Measurements from ENCODE around the gene MAN2B1.

MAN2B1 gene

GRCh38 chr19:12649941-12650340, 16.6 kb downstream of the MAN2B1 start:
- no peaks in the 10 kb centered on the region for H3K27me3 ChIP-seq (replicated peaks; ENCODE audit: insufficient read depth, low read length)
- no peaks in the 10 kb centered on the region for H3K9me3 ChIP-seq (replicated peaks; ENCODE audit: insufficient read depth, low read length)
- no peak overlapping the region for H3K4me2 ChIP-seq (ENCODE audit: low read depth, low read length)
- no peak overlapping the region for H3K4me3 ChIP-seq (ENCODE audit: low read length)
- no peaks in the 10 kb centered on the region for H3K36me3 ChIP-seq (replicated peaks; ENCODE audit: insufficient read depth, low read length)
- no peak for TF ChIP-seq EZH2 (optimal IDR thresholded peaks at IDR 0.05; ENCODE audit: low read depth, low read length)
- no peak for TF ChIP-seq CTCF (IDR thresholded peaks at IDR 0.05; ENCODE audit: low read length)
- no peak for TF ChIP-seq EZH2phosphoT487 (IDR thresholded peaks at IDR 0.05; ENCODE audit: low read length)
- H3K9me2 ChIP-seq (replicated peaks; ENCODE audit: insufficient read depth, low read length): no peaks in the 10 kb centered on the region
- no peaks in the 10 kb centered on the region for H3K4me1 ChIP-seq (ENCODE audit: low read length)
- no peaks in the 10 kb centered on the region for H3K79me2 ChIP-seq (ENCODE audit: low read length)
- H3F3A ChIP-seq (ENCODE audit: insufficient read depth, low read length): no peaks in the 10 kb centered on the region
- H3K27ac ChIP-seq (ENCODE audit: low read length): no peak overlapping the region
- H4K20me1 ChIP-seq (ENCODE audit: insufficient read depth, low read length): no peaks in the 10 kb centered on the region
- H2AFZ ChIP-seq (ENCODE audit: low read length): no peak overlapping the region
- no peak for DNase-seq
- no peak overlapping the region for H3K9ac ChIP-seq (ENCODE audit: low read length)

DNA sequence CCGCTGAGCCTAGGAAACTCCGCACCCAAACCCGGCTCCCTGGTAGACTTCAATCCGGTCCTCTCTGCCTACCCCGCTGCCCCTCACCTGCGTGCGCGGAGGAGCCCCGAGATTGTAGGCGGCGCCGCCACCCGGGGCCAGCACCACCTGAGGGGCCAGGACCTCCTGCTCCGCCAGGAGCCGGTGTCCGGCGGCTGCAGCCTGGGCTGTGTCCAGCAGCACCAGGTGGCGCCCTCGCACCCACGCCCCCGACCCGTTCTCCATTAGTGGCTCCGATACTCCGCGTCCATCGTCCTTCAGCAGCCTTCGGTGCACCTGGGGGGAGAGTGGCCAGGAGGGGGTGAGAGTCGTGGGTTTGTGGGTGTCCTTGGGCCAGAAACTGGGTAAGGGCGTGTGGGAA, 18.5 kb downstream of the MAN2B1 start:
- Histone ChIP-seq H3K27ac (ENCODE audit: low read length) (no peak overlapping the region), H2AFZ (ENCODE audit: low read length) (no peak overlapping the region), H3K27me3 (replicated peaks; ENCODE audit: insufficient read depth, low read length) (no peaks in the 10 kb centered on the region), H3K9me3 (replicated peaks; ENCODE audit: insufficient read depth, low read length) (no peaks in the 10 kb centered on the region), H3K79me2 (ENCODE audit: low read length) (no peaks in the 10 kb centered on the region), H3K9me2 (replicated peaks; ENCODE audit: insufficient read depth, low read length) (no peaks in the 10 kb centered on the region), H3F3A (ENCODE audit: insufficient read depth, low read length) (no peaks in the 10 kb centered on the region), H3K36me3 (replicated peaks; ENCODE audit: insufficient read depth, low read length) (no peaks in the 10 kb centered on the region), H3K4me3 (ENCODE audit: low read length) (no peak overlapping the region), H3K4me2 (ENCODE audit: low read depth, low read length) (no peak overlapping the region), H4K20me1 (ENCODE audit: insufficient read depth, low read length) (no peaks in the 10 kb centered on the region), H3K9ac (ENCODE audit: low read length) (no peak overlapping the region), H3K4me1 (ENCODE audit: low read length) (no peaks in the 10 kb centered on the region)
- TF ChIP-seq EZH2phosphoT487 (IDR thresholded peaks at IDR 0.05; ENCODE audit: low read length): no peak
- TF ChIP-seq EZH2 (optimal IDR thresholded peaks at IDR 0.05; ENCODE audit: low read depth, low read length): no peak
- TF ChIP-seq CTCF (IDR thresholded peaks at IDR 0.05; ENCODE audit: low read length): no peak
- no peak for DNase-seq

GRCh38 chr19:12647490-12648071, 19.0 kb downstream of the MAN2B1 start:
- H3K4me2 ChIP-seq (ENCODE audit: low read depth, low read length): no peak overlapping the region
- no peak overlapping the region for H3K27ac ChIP-seq (ENCODE audit: low read length)
- no peaks in the 10 kb centered on the region for H4K20me1 ChIP-seq (ENCODE audit: insufficient read depth, low read length)
- no peak overlapping the region for H3K9ac ChIP-seq (ENCODE audit: low read length)
- H3K27me3 ChIP-seq (replicated peaks; ENCODE audit: insufficient read depth, low read length): no peaks in the 10 kb centered on the region
- no peaks in the 10 kb centered on the region for H3K9me2 ChIP-seq (replicated peaks; ENCODE audit: insufficient read depth, low read length)
- H3K79me2 ChIP-seq (ENCODE audit: low read length): no peaks in the 10 kb centered on the region
- no peaks in the 10 kb centered on the region for H3K9me3 ChIP-seq (replicated peaks; ENCODE audit: insufficient read depth, low read length)
- no peak overlapping the region for H2AFZ ChIP-seq (ENCODE audit: low read length)
- no peaks in the 10 kb centered on the region for H3K4me1 ChIP-seq (ENCODE audit: low read length)
- H3K4me3 ChIP-seq (ENCODE audit: low read length): no peak overlapping the region
- H3F3A ChIP-seq (ENCODE audit: insufficient read depth, low read length): no peaks in the 10 kb centered on the region
- no peaks in the 10 kb centered on the region for H3K36me3 ChIP-seq (replicated peaks; ENCODE audit: insufficient read depth, low read length)
- TF ChIP-seq EZH2phosphoT487 (IDR thresholded peaks at IDR 0.05; ENCODE audit: low read length) (no peak), EZH2 (optimal IDR thresholded peaks at IDR 0.05; ENCODE audit: low read depth, low read length) (no peak), CTCF (IDR thresholded peaks at IDR 0.05; ENCODE audit: low read length) (no peak)
- no peak for DNase-seq

All from MM.1S (cell line).